Breast epithelium (tissue), 4 donors: ENCODE data around the gene HP. TPM values are rescaled to one million over a fixed set of nuclear protein-coding genes. Genes with fewer than 3 reads are reported as not detected.

Experiments used
- DNase-seq, 2 donors: peaks; one replicate each; pipeline ENCODE4 v3.0.0-alpha.2; 2019; ENCODE audit warnings: low spot score in 2 of 2
- H3K27ac ChIP-seq, 2 donors: fragments of 200-600 bp; sonication (generic) in 1 of 2; one replicate each; pipeline ENCODE4 v1.5.1; 2016 to 2019; ENCODE audit warnings: mild to moderate bottlenecking in 1 of 2
- H3K27me3 ChIP-seq, 2 donors: fragments of 200-600 bp; sonication (generic) in 1 of 2; one replicate each; pipeline versions ENCODE4 v1.5.1 to v1.6.0; 2017 to 2019; ENCODE audit warnings: control low read depth in 1 of 2, mild to moderate bottlenecking in 1 of 2
- H3K36me3 ChIP-seq: fragments of 200-600 bp; one replicate; pipeline ENCODE4 v1.5.1; 2019
- H3K4me1 ChIP-seq, 2 donors: fragments of 200-600 bp; sonication (generic); one replicate each; pipeline ENCODE4 v1.5.1; 2016 to 2019; ENCODE audit warnings: control low read depth in 1 of 2
- H3K4me3 ChIP-seq, 3 donors: fragments of 200-600 bp; sonication (generic); 1 replicate in 2 of 3; 2 replicates in 1 of 3; pipeline ENCODE4 v1.5.1; 2016 to 2019; ENCODE audit warnings: mild to moderate bottlenecking in 3 of 3, moderate library complexity in 2 of 3
- H3K9me3 ChIP-seq, 2 donors: fragments of 200-600 bp; sonication (generic) in 1 of 2; one replicate each; pipeline ENCODE4 v1.5.1; 2016 to 2019; ENCODE audit warnings: control low read depth in 1 of 2
- POLR2A ChIP-seq: fragments of 450-650 bp; IDR thresholded peaks from one replicate; pipeline ENCODE4 v1.6.1; 2016; ENCODE audit warnings: antibody characterized with exemption, mild to moderate bottlenecking, moderate library complexity
- POLR2AphosphoS5 ChIP-seq, 3 donors: sonication (generic); formaldehyde crosslinking; IDR thresholded peaks; one replicate each; pipeline ENCODE4 v1.6.1; 2017; ENCODE audit warnings: antibody characterized with exemption in 3 of 3
- intact Hi-C: fragments of 100-400 bp; cut with DNase I; formaldehyde crosslinking; loops from one replicate; pipeline ENCODE4 v1.15.1; 2023; ENCODE audit warnings: low total_unique reads
- total RNA-seq, 3 donors: library from RNA; depleted of rRNA; stranded (reverse); fragments of >200 nt; gene quantifications; one replicate each; pipeline ENCODE4 v1.1.0, GENCODE V29; 2016
- TF ChIP-seq, protein P1 (sequence below), 3 donors: fragments of 450-650 bp; IDR thresholded peaks; one replicate each; pipeline ENCODE4 v1.5.1; 2016 to 2017; ENCODE audit warnings: antibody characterized with exemption in 3 of 3, mild to moderate bottlenecking in 3 of 3, moderate library complexity in 3 of 3

The HP gene
- total RNA-seq, 3 donors from 2014 or later = 24.5 to 543 (median 61.9) TPM

- intact Hi-C loops = no loop called here
- Histone ChIP-seq H3K27me3 (no peaks in the 10 kb centered on the region), H3K27ac (no peak overlapping the region), H3K36me3 (peaks cover 41% of the 10 kb centered on the region), H3K4me1 (no peaks in the 10 kb centered on the region), H3K9me3 (no peaks in the 10 kb centered on the region), H3K4me3 (no peak overlapping the region)
- no peak for DNase-seq
- TF ChIP-seq POLR2A (no peak), POLR2AphosphoS5 (IDR thresholded peaks at IDR 0.05) (no peak)
- TF ChIP-seq, protein P1, sequence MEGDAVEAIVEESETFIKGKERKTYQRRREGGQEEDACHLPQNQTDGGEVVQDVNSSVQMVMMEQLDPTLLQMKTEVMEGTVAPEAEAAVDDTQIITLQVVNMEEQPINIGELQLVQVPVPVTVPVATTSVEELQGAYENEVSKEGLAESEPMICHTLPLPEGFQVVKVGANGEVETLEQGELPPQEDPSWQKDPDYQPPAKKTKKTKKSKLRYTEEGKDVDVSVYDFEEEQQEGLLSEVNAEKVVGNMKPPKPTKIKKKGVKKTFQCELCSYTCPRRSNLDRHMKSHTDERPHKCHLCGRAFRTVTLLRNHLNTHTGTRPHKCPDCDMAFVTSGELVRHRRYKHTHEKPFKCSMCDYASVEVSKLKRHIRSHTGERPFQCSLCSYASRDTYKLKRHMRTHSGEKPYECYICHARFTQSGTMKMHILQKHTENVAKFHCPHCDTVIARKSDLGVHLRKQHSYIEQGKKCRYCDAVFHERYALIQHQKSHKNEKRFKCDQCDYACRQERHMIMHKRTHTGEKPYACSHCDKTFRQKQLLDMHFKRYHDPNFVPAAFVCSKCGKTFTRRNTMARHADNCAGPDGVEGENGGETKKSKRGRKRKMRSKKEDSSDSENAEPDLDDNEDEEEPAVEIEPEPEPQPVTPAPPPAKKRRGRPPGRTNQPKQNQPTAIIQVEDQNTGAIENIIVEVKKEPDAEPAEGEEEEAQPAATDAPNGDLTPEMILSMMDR (IDR thresholded peaks at IDR 0.05) = no peak
Measured at GRCh38 chr16:72109966-72110530, 55.7 kb downstream of the HP start.

Other genes starting within 250 kb of the HP start
- gene AP1G1, start 245.7 kb upstream of the HP start, total RNA-seq = 100 to 1,000 TPM in 1 of 3 donors, 10 to 100 TPM in 2; 65.8 to 121 (median 95.7) TPM
- 10 to 100 TPM; 19.3 to 41.1 (median 28.0) TPM for gene ATXN1L, start 208.5 kb upstream of the HP start, total RNA-seq
- 10 to 100 TPM in 1 of 3 donors, 1 to 10 TPM in 2; 3.7 to 11.1 (median 9.8) TPM for gene ZNF821, start 170.3 kb upstream of the HP start, total RNA-seq
- 100 to 1,000 TPM; 217 to 303 (median 253) TPM for gene IST1, start 159.0 kb upstream of the HP start, total RNA-seq
- gene PKD1L3, start 54.1 kb upstream of the HP start, total RNA-seq = under 1 TPM; under 0.01 to 0.80 (median 0.73) TPM
- 1 to 10 TPM; 4.0 to 7.8 (median 6.2) TPM for gene DHODH, start 45.8 kb upstream of the HP start, total RNA-seq
- gene HPR, start 8.7 kb downstream of the HP start, total RNA-seq = 1 to 10 TPM in 1 of 3 donors, under 1 TPM in 1, not detected in 1; 0.59 to 1.1 TPM
- gene TXNL4B, start 39.1 kb downstream of the HP start, total RNA-seq = 10 to 100 TPM in 1 of 3 donors, 1 to 10 TPM in 2; 7.2 to 16.4 (median 8.8) TPM
- 10 to 100 TPM; 50.2 to 60.6 (median 53.7) TPM for gene DHX38, start 39.3 kb downstream of the HP start, total RNA-seq
- gene PMFBP1, start 117.7 kb downstream of the HP start, total RNA-seq = 1 to 10 TPM in 2 of 3 donors, under 1 TPM in 1; 0.33 to 2.2 (median 1.8) TPM